Calu3 (cell line): ENCODE results near the gene HERPUD2. TPM values are rescaled to one million over a fixed set of nuclear protein-coding genes. Genes with fewer than 3 reads are reported as not detected.
"Not testable (repeated sequence)": the region's sequence is repeated elsewhere in the genome, so short reads cannot be mapped to it uniquely, and the experiment has no call there.

ENCODE experiments used
- BruUV-seq: library from RNA; stranded (reverse); fragments of 400-500 nt; replicated peaks from 2 replicates; lab custom pipeline; 2021; lab: Mats Ljungman, UMichigan
- CTCF ChIA-PET: fragments of 300-600 bp; sonication (Branson Sonifier 250); formaldehyde crosslinking; loops from one replicate; lab custom pipeline; 2022; ENCODE audit warnings: antibody characterized with exemption; lab: Charles Lee
- DNase-seq: peaks from one replicate; pipeline ENCODE4 v3.0.0; 2022
- H3K27ac Mint-ChIP-seq: one replicate; pipeline ENCODE4 v1.8.0; 2022; ENCODE audit warnings: mixed read lengths; ENCODE audit not compliant: unreplicated experiment
- H3K27me3 Mint-ChIP-seq: one replicate; pipeline ENCODE4 v1.8.0; 2022; ENCODE audit warnings: mixed read lengths; ENCODE audit not compliant: unreplicated experiment
- H3K36me3 Mint-ChIP-seq: one replicate; pipeline ENCODE4 v1.8.0; 2022; ENCODE audit warnings: mild to moderate bottlenecking, moderate library complexity, mixed read lengths; ENCODE audit not compliant: insufficient read depth, unreplicated experiment
- H3K4me1 Mint-ChIP-seq: one replicate; pipeline ENCODE4 v1.8.0; 2022; ENCODE audit warnings: mild to moderate bottlenecking, low read depth, mixed read lengths; ENCODE audit not compliant: unreplicated experiment
- H3K4me3 Mint-ChIP-seq: one replicate; pipeline ENCODE4 v1.8.0; 2022; ENCODE audit warnings: mild to moderate bottlenecking, low read depth, moderate library complexity, mixed read lengths; ENCODE audit not compliant: unreplicated experiment
- H3K9me3 Mint-ChIP-seq: one replicate; pipeline ENCODE4 v1.8.0; 2022; ENCODE audit warnings: low read depth, mixed read lengths; ENCODE audit not compliant: unreplicated experiment
- CTCF ChIP-seq: fragments of 200-600 bp; IDR thresholded peaks from one replicate; pipeline ENCODE4 v1.8.0; 2022; ENCODE audit warnings: antibody characterized with exemption; ENCODE audit not compliant: unreplicated experiment
- intact Hi-C: fragments of 100-400 bp; cut with micrococcal nuclease; formaldehyde crosslinking; loops from one replicate; pipeline ENCODE4 v1.10.0; 2022; ENCODE audit not compliant: unreplicated experiment
- total RNA-seq: library from RNA; stranded (reverse); gene quantifications from 2 replicates; pipeline ENCODE4 v1.2.3, GENCODE V29; 2022

Gene HERPUD2
- total RNA-seq, 1 experiment from 2014 or later = 42.7 TPM

- TF ChIP-seq CTCF = no peak
- BruUV-seq = no TSS peak
- no peaks in the 10 kb centered on the region for H3K9me3 Mint-ChIP-seq
- no peaks in the 10 kb centered on the region for H3K27me3 Mint-ChIP-seq
- no peak overlapping the region for H3K4me3 Mint-ChIP-seq
- no peak overlapping the region for H3K27ac Mint-ChIP-seq
- peaks cover 43% of the 10 kb centered on the region for H3K36me3 Mint-ChIP-seq
- CTCF ChIA-PET = interaction anchor here (0.8 kb wide), 1 partner anchor 18 kb away, joined by 3 read pairs; no protein-coding TSS in a partner anchor
- intact Hi-C loops = loop anchor here (10.0 kb wide), 1 partner anchor 1343 kb away; no protein-coding TSS in a partner anchor
- peaks cover 72% of the 10 kb centered on the region for H3K4me1 Mint-ChIP-seq
- no peak for DNase-seq
These were observed 3.1 kb downstream of the HERPUD2 start for GRCh38 chr7:35691827-35692307.

- H3K27me3 Mint-ChIP-seq = no peaks in the 10 kb centered on the region
- peaks cover 40% of the 10 kb centered on the region for H3K36me3 Mint-ChIP-seq
- intact Hi-C loops = loop anchor here (10.0 kb wide), 1 partner anchor 1343 kb away; no protein-coding TSS in a partner anchor
- CTCF ChIA-PET = interaction anchor here (0.8 to 0.9 kb wide), 2 partner anchors 19 to 158 kb away, joined by 3 read pairs; no protein-coding TSS in a partner anchor
- peaks cover 68% of the 10 kb centered on the region for H3K4me1 Mint-ChIP-seq
- no peaks in the 10 kb centered on the region for H3K9me3 Mint-ChIP-seq
- BruUV-seq = no TSS peak
- no peak for DNase-seq
- no peak overlapping the region for H3K27ac Mint-ChIP-seq
- no peak overlapping the region for H3K4me3 Mint-ChIP-seq
- no peak for TF ChIP-seq CTCF
These were observed 3.6 kb downstream of the HERPUD2 start for GRCh38 chr7:35691366-35691765.

GRCh38 chr7:35690614-35691013 lies 4.3 kb downstream of the HERPUD2 start:
- H3K27ac Mint-ChIP-seq, H3K9me3 Mint-ChIP-seq, H3K4me3 Mint-ChIP-seq, BruUV-seq, DNase-seq, H3K27me3 Mint-ChIP-seq: not testable (repeated sequence)
- CTCF ChIA-PET = interaction anchor here (0.9 kb wide), 1 partner anchor 159 kb away, joined by 3 read pairs; no protein-coding TSS in a partner anchor
- peaks cover 60% of the 10 kb centered on the region for H3K4me1 Mint-ChIP-seq
- intact Hi-C loops = loop anchor here (10.0 kb wide), 1 partner anchor 1344 kb away; no protein-coding TSS in a partner anchor
- peaks cover 34% of the 10 kb centered on the region for H3K36me3 Mint-ChIP-seq

GRCh38 chr7:35685781-35686180 lies 9.2 kb downstream of the HERPUD2 start:
- no peak for DNase-seq
- Mint-ChIP-seq H3K27me3 (no peaks in the 10 kb centered on the region), H3K9me3 (no peaks in the 10 kb centered on the region), H3K4me3 (no peak overlapping the region), H3K27ac (no peak overlapping the region), H3K36me3 (no peaks in the 10 kb centered on the region), H3K4me1 (peaks cover 38% of the 10 kb centered on the region)
- CTCF ChIA-PET = no interaction called here
- intact Hi-C loops = no loop called here
- no peak for TF ChIP-seq CTCF
- BruUV-seq = no TSS peak
